IPS-18c (cell line): Measurements from ENCODE around the gene SRRM3.
"Not testable (repeated sequence)": the region's sequence is repeated elsewhere in the genome, so short reads cannot be mapped to it uniquely, and the experiment has no call there.

ENCODE experiments used
- H3K4me3 ChIP-seq: 2 replicates; pipeline ENCODE4 v1.7.0; 2013; ENCODE audit warnings: low read depth, mild to moderate bottlenecking, low read length, moderate library complexity; ENCODE audit not compliant: insufficient read depth
- H3K9me3 ChIP-seq: one replicate; pipeline ENCODE4 v1.6.1; 2013; ENCODE audit warnings: mild to moderate bottlenecking, low read length, moderate library complexity; ENCODE audit not compliant: control insufficient read depth, insufficient read depth

The SRRM3 gene

GRCh38 chr7:76201732-76202665 is at the start of gene SRRM3:
Gene SRRM3, plus strand, starts transcription at chr7:76201896. Its CDS starts 33,171 bp downstream, at chr7:76235067.
- Histone ChIP-seq H3K4me3 (peak within 1 kb of the TSS; percentile 55), H3K9me3 (no peaks in the 10 kb centered on the region)

GRCh38 chr7:76151932-76152331 is 49.8 kb upstream of the SRRM3 start:
- Histone ChIP-seq H3K4me3 (no peak overlapping the region), H3K9me3 (no peaks in the 10 kb centered on the region)

- H3K9me3 ChIP-seq, H3K4me3 ChIP-seq: not testable (repeated sequence)
Measured at GRCh38 chr7:76153571-76154230, 48.0 kb upstream of the SRRM3 start.

GRCh38 chr7:76155938-76156337 is 45.8 kb upstream of the SRRM3 start:
- Histone ChIP-seq H3K4me3 (no peak overlapping the region), H3K9me3 (no peaks in the 10 kb centered on the region)

- H3K4me3 ChIP-seq, H3K9me3 ChIP-seq: not testable (repeated sequence)
Measured at GRCh38 chr7:76156992-76157685, 44.6 kb upstream of the SRRM3 start.

GRCh38 chr7:76158416-76158815 is 43.3 kb upstream of the SRRM3 start:
- H3K4me3 ChIP-seq, H3K9me3 ChIP-seq: not testable (repeated sequence)

GRCh38 chr7:76162416-76163170 is 39.1 kb upstream of the SRRM3 start:
- not testable (repeated sequence) for H3K9me3 ChIP-seq, H3K4me3 ChIP-seq

GRCh38 chr7:76163812-76164211 is 37.9 kb upstream of the SRRM3 start:
- not testable (repeated sequence) for H3K4me3 ChIP-seq, H3K9me3 ChIP-seq

GRCh38 chr7:76165106-76165972 is 36.4 kb upstream of the SRRM3 start:
- Histone ChIP-seq H3K4me3 (no peak overlapping the region), H3K9me3 (peaks cover 3% of the 10 kb centered on the region)

GRCh38 chr7:76165973-76166403 is 35.7 kb upstream of the SRRM3 start:
- H3K4me3 ChIP-seq, result peak overlapping the region; percentile 16; the same call in 1 of the 2 replicates

GRCh38 chr7:76166404-76167255 is 35.1 kb upstream of the SRRM3 start:
- Histone ChIP-seq H3K4me3 (peak overlapping the region; percentile 52), H3K9me3 (peaks cover 3% of the 10 kb centered on the region)

More at GRCh38 chr7:76165973-76166403, 35.7 kb upstream of the SRRM3 start:
- H3K9me3 ChIP-seq, result peaks cover 3% of the 10 kb centered on the region

- no peaks in the 10 kb centered on the region for H3K9me3 ChIP-seq
- H3K4me3 ChIP-seq, result no peak overlapping the region
Measured at GRCh38 chr7:76173566-76174205, 28.0 kb upstream of the SRRM3 start.

GRCh38 chr7:76176951-76177350 is 24.7 kb upstream of the SRRM3 start:
- H3K4me3 ChIP-seq, H3K9me3 ChIP-seq: not testable (repeated sequence)

- H3K9me3 ChIP-seq, result no peaks in the 10 kb centered on the region
- no peak overlapping the region for H3K4me3 ChIP-seq
Measured at GRCh38 chr7:76179686-76180085, 22.0 kb upstream of the SRRM3 start.
